Astrocyte (in vitro differentiated cells and primary cell): ENCODE measurements around the gene TSLP.

Source experiments
- EZH2 ChIP-seq: IDR thresholded peaks from 2 replicates; pipeline ENCODE4 v1.6.1; 2012; ENCODE audit warnings: mild to moderate bottlenecking, low read length, inconsistent platforms; ENCODE audit not compliant: insufficient read depth
- TF ChIP-seq, protein P1 (sequence below): IDR thresholded peaks from 2 replicates; pipeline ENCODE4 v1.5.1; 2011; ENCODE audit warnings: low read depth, mild to moderate bottlenecking, inconsistent platforms, low read length, moderate library complexity; ENCODE audit not compliant: insufficient read depth

DNA sequence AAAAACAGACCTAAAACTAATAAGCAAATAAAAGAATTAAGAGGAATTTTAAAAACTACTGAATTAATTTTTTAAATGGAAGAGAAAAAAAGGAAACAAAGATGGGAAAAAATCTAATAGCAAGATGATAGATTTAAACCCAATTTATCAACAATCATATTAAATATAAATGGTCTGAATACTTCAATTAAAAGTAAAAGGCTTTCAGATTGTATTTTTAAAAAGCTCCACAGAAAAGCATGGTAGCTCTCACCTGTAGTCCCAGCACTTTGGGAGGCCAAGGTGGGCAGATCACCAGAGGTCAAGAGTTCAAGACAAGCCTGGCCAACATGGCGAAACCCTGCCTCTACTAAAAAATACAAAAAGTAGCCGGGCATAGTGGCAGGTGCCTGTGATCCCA lies 11.3 kb upstream of the TSLP start:
- TF ChIP-seq EZH2 = no peak
- TF ChIP-seq, protein P1, sequence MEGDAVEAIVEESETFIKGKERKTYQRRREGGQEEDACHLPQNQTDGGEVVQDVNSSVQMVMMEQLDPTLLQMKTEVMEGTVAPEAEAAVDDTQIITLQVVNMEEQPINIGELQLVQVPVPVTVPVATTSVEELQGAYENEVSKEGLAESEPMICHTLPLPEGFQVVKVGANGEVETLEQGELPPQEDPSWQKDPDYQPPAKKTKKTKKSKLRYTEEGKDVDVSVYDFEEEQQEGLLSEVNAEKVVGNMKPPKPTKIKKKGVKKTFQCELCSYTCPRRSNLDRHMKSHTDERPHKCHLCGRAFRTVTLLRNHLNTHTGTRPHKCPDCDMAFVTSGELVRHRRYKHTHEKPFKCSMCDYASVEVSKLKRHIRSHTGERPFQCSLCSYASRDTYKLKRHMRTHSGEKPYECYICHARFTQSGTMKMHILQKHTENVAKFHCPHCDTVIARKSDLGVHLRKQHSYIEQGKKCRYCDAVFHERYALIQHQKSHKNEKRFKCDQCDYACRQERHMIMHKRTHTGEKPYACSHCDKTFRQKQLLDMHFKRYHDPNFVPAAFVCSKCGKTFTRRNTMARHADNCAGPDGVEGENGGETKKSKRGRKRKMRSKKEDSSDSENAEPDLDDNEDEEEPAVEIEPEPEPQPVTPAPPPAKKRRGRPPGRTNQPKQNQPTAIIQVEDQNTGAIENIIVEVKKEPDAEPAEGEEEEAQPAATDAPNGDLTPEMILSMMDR = no peak
